Hepatocyte (in vitro differentiated cells): Measurements from ENCODE around the gene PWWP2B.
A peak's percentile ranks its signal among the peaks of the same experiment; 100 is the strongest.

Experiments used
- EZH2 ChIP-seq: fragments of 200-600 bp; sonication (generic); IDR thresholded peaks from 2 replicates; pipeline ENCODE4 v1.6.1; 2016; ENCODE audit warnings: antibody characterized with exemption, mild to moderate bottlenecking, borderline replicate concordance
- EZH2phosphoT487 ChIP-seq: fragments of 200-600 bp; sonication (generic); IDR thresholded peaks from one replicate; pipeline ENCODE4 v1.6.1; 2018; ENCODE audit warnings: antibody characterized with exemption, mild to moderate bottlenecking, low read depth, moderate library complexity; ENCODE audit not compliant: unreplicated experiment, severe bottlenecking
- TF ChIP-seq, protein P1 (sequence below): fragments of 200-600 bp; sonication (generic); IDR thresholded peaks from 2 replicates; pipeline ENCODE4 v1.5.1; 2016; ENCODE audit warnings: antibody characterized with exemption, mild to moderate bottlenecking; ENCODE audit not compliant: poor library complexity

- TF ChIP-seq, protein P1, sequence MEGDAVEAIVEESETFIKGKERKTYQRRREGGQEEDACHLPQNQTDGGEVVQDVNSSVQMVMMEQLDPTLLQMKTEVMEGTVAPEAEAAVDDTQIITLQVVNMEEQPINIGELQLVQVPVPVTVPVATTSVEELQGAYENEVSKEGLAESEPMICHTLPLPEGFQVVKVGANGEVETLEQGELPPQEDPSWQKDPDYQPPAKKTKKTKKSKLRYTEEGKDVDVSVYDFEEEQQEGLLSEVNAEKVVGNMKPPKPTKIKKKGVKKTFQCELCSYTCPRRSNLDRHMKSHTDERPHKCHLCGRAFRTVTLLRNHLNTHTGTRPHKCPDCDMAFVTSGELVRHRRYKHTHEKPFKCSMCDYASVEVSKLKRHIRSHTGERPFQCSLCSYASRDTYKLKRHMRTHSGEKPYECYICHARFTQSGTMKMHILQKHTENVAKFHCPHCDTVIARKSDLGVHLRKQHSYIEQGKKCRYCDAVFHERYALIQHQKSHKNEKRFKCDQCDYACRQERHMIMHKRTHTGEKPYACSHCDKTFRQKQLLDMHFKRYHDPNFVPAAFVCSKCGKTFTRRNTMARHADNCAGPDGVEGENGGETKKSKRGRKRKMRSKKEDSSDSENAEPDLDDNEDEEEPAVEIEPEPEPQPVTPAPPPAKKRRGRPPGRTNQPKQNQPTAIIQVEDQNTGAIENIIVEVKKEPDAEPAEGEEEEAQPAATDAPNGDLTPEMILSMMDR = peak; percentile 67
- TF ChIP-seq EZH2 = no peak
- TF ChIP-seq EZH2phosphoT487 = no peak
These were observed 9.2 kb upstream of the PWWP2B start for GRCh38 chr10:132387764-132388210.
